Measurements from ENCODE around the gene MCUR1.
A peak's percentile ranks its signal among the peaks of the same experiment; 100 is the strongest.
"Not testable (repeated sequence)": the region's sequence is repeated elsewhere in the genome, so short reads cannot be mapped to it uniquely, and the experiment has no call there.

The MCUR1 gene

GRCh38 chr6:13772358-13773030 lies 41.9 kb downstream of the MCUR1 start:
- not testable (repeated sequence) for H3K27me3 ChIP-seq (ENCODE audit: control insufficient read depth, insufficient read depth, low read length); H3K4me1 ChIP-seq (ENCODE audit: control insufficient read depth, insufficient read depth, low read length); H3K4me2 ChIP-seq (ENCODE audit: low read length); H3K9ac ChIP-seq (ENCODE audit: low read depth, low read length); H3K4me3 ChIP-seq (ENCODE audit: low read length); H3K9me3 ChIP-seq (replicated peaks; ENCODE audit: low read length); H3K36me3 ChIP-seq (ENCODE audit: insufficient read depth, low read length)

DNA sequence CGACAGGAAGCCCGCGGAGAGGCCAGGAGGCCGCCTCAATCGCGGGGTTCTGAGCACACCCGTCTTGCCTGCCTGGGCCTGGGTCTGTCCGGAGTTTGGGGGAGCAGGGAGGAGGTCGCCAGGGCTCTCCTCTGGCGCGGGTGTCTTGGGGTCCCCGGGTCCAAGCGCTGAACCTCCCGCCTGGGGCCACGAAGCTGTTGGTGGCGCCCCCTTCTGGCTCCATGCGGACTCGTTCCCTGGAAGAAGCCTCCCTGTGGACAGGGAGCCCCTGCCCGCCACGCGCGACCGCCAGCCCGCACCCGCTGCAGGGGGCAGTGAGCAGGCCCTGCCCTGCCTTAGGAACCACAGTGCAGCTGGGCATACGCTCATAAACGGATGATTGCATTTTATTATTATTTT lies 44.7 kb downstream of the MCUR1 start:
- Histone ChIP-seq H3K9me3 (replicated peaks; ENCODE audit: low read length) (no peaks in the 10 kb centered on the region), H3K4me3 (ENCODE audit: low read length) (no peak overlapping the region), H3K9ac (ENCODE audit: low read depth, low read length) (no peak overlapping the region), H3K36me3 (ENCODE audit: insufficient read depth, low read length) (no peaks in the 10 kb centered on the region), H3K4me2 (ENCODE audit: low read length) (no peak overlapping the region), H3K27me3 (ENCODE audit: control insufficient read depth, insufficient read depth, low read length) (no peaks in the 10 kb centered on the region), H3K4me1 (ENCODE audit: control insufficient read depth, insufficient read depth, low read length) (peaks cover 19% of the 10 kb centered on the region)

DNA sequence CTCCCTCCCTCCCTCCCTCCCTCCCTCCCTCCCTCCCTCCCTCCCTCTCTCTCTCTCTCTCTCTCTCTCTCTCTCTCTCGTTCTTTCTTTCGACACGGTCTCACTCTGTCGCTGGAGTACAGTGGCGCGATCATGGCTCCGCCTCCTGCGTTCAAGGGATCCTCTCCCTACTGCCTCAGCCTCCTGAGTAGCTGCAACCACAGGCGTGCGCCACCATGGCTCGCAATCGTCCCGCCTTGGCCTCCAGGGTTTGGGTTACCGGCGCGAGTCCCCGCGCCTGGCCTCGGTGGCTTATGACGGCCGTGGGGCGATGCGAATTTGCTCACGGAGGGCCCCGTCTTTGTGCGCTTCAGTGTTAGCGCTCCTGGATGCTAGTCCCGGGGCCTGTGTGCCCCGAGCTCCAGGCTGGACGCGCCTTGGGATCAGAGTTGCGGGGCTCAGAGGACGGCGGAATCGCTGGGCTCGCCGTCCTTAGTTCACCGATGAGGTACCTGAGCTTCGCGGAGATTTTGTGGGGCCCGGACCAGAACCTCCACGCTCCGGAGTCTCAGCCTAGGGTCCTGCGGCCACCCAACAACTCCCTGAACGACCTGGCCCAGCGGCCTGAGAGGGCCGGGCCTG lies 45.2 kb downstream of the MCUR1 start:
- Histone ChIP-seq H3K9ac (ENCODE audit: low read depth, low read length) (no peak overlapping the region), H3K36me3 (ENCODE audit: insufficient read depth, low read length) (no peaks in the 10 kb centered on the region)

DNA sequence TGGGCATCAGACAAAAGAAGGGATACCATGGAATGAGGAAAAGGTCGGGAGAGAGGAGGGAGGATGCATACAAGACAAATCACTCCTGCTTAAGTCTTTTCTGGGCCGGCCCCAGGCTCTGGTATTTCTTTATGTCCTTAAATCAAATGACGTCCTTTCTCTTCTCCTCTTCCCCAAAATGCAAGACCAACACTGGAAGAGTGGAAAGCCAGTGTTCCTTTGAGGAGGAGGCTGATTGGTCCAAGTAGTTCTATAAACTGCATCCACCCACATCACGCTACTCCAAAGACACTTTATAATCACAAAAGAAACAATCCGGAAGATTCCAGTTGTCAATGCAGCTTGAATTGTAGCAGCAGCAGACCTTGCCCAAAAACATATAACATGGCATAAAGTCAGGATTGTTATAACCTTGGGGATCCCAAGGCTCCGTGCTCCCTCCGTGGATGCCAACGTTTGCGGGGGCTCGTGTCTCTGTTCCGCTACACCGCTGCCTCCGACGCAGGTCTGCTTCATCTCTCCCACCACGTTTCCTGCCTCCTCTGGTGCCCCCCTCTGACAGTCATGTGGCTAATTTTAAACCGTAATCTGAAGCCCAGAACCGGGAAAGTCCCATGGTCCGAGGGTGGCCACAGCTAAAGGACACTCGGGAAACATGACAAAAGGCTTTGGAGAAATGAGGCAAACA lies 47.1 kb downstream of the MCUR1 start:
- Histone ChIP-seq H3K4me2 (ENCODE audit: low read length) (peak overlapping the region; percentile 61), H3K36me3 (ENCODE audit: insufficient read depth, low read length) (no peaks in the 10 kb centered on the region), H3K9ac (ENCODE audit: low read depth, low read length) (peak overlapping the region; percentile 1), H3K27me3 (ENCODE audit: control insufficient read depth, insufficient read depth, low read length) (no peaks in the 10 kb centered on the region), H3K9me3 (replicated peaks; ENCODE audit: low read length) (no peaks in the 10 kb centered on the region), H3K4me1 (ENCODE audit: control insufficient read depth, insufficient read depth, low read length) (peaks cover 26% of the 10 kb centered on the region), H3K4me3 (ENCODE audit: low read length) (peak overlapping the region; percentile 10)

More for the DNA sequence above, 45.2 kb downstream of the MCUR1 start:
- peaks cover 19% of the 10 kb centered on the region for H3K4me1 ChIP-seq (ENCODE audit: control insufficient read depth, insufficient read depth, low read length)
- no peak overlapping the region for H3K4me3 ChIP-seq (ENCODE audit: low read length)
- H3K4me2 ChIP-seq (ENCODE audit: low read length), result no peak overlapping the region
- no peaks in the 10 kb centered on the region for H3K27me3 ChIP-seq (ENCODE audit: control insufficient read depth, insufficient read depth, low read length)
- no peaks in the 10 kb centered on the region for H3K9me3 ChIP-seq (replicated peaks; ENCODE audit: low read length)

GRCh38 chr6:13766201-13766634 lies 48.1 kb downstream of the MCUR1 start:
- no peak overlapping the region for H3K4me3 ChIP-seq (ENCODE audit: low read length)
- no peaks in the 10 kb centered on the region for H3K36me3 ChIP-seq (ENCODE audit: insufficient read depth, low read length)
- no peaks in the 10 kb centered on the region for H3K9me3 ChIP-seq (replicated peaks; ENCODE audit: low read length)
- H3K9ac ChIP-seq (ENCODE audit: low read depth, low read length), result no peak overlapping the region
- peaks cover 31% of the 10 kb centered on the region for H3K4me1 ChIP-seq (ENCODE audit: control insufficient read depth, insufficient read depth, low read length)
- no peaks in the 10 kb centered on the region for H3K27me3 ChIP-seq (ENCODE audit: control insufficient read depth, insufficient read depth, low read length)
- peak overlapping the region; percentile 56 for H3K4me2 ChIP-seq (ENCODE audit: low read length)

GRCh38 chr6:13765570-13765969 lies 48.8 kb downstream of the MCUR1 start:
- no peaks in the 10 kb centered on the region for H3K27me3 ChIP-seq (ENCODE audit: control insufficient read depth, insufficient read depth, low read length)
- no peaks in the 10 kb centered on the region for H3K36me3 ChIP-seq (ENCODE audit: insufficient read depth, low read length)
- peak overlapping the region; percentile 56 for H3K4me2 ChIP-seq (ENCODE audit: low read length)
- H3K4me1 ChIP-seq (ENCODE audit: control insufficient read depth, insufficient read depth, low read length), result peaks cover 37% of the 10 kb centered on the region
- H3K9me3 ChIP-seq (replicated peaks; ENCODE audit: low read length), result no peaks in the 10 kb centered on the region
- H3K9ac ChIP-seq (ENCODE audit: low read depth, low read length), result peak overlapping the region; percentile 20
- peak overlapping the region; percentile 7 for H3K4me3 ChIP-seq (ENCODE audit: low read length)

DNA sequence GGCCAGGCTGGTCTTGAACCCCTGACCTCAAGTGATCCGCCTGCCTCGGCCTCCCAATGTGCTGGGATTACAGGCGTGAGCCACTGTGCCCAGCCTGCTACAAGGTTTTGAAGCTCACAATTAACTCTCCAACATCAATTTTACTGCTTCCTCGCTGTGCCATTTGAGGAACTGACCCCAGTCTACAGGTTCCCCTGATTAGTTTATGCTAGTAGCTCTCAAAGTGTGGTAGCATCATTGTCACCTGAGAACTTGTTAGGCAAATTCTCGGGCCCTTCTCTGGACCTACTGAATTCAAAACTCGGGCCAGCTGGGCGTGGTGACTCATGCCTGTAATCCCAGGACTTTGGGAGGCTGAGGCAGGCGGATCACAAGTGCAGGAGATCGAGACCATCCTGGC lies 49.4 kb downstream of the MCUR1 start:
- H3K4me1 ChIP-seq (ENCODE audit: control insufficient read depth, insufficient read depth, low read length), result peaks cover 37% of the 10 kb centered on the region

DNA sequence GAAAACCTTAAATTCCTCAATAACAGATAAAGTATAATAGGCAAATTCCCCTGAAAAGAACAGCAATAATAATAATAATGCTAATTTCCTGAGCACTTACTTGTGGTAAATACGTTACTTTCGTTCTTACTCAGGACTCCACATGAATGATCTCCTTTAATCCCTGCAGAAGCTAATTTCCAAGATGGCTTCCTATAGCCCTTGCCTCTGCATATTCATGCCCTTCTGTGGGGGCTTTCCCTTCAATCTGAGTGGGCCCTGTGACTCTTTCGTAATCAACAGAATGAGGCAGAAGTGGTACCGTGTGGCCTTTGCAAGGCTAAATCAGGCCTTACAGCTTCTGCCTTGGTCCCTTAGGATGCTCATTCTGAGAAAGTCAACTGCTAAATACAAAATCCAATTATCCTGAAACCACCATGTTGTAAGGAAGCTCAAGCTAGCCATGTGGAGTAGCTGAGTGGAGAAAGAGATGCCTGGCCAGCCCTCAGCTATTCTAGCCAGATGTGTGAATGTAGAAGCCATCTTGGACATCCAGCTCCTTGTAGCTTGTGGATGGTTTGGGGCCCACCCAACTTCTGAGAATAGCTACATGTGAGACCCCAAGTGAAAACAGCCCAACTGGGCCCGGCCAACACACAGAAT lies 50.5 kb downstream of the MCUR1 start:
- H3K9ac ChIP-seq (ENCODE audit: low read depth, low read length), result no peak overlapping the region
- no peak overlapping the region for H3K4me3 ChIP-seq (ENCODE audit: low read length)
- H3K9me3 ChIP-seq (replicated peaks; ENCODE audit: low read length), result no peaks in the 10 kb centered on the region
- H3K27me3 ChIP-seq (ENCODE audit: control insufficient read depth, insufficient read depth, low read length), result no peaks in the 10 kb centered on the region
- no peaks in the 10 kb centered on the region for H3K36me3 ChIP-seq (ENCODE audit: insufficient read depth, low read length)
- H3K4me2 ChIP-seq (ENCODE audit: low read length), result no peak overlapping the region
- H3K4me1 ChIP-seq (ENCODE audit: control insufficient read depth, insufficient read depth, low read length), result peaks cover 37% of the 10 kb centered on the region

More for the DNA sequence above, 49.4 kb downstream of the MCUR1 start:
- Histone ChIP-seq H3K36me3 (ENCODE audit: insufficient read depth, low read length) (no peaks in the 10 kb centered on the region), H3K27me3 (ENCODE audit: control insufficient read depth, insufficient read depth, low read length) (no peaks in the 10 kb centered on the region), H3K4me2 (ENCODE audit: low read length) (no peak overlapping the region), H3K9ac (ENCODE audit: low read depth, low read length) (no peak overlapping the region), H3K4me3 (ENCODE audit: low read length) (no peak overlapping the region), H3K9me3 (replicated peaks; ENCODE audit: low read length) (no peaks in the 10 kb centered on the region)

DNA sequence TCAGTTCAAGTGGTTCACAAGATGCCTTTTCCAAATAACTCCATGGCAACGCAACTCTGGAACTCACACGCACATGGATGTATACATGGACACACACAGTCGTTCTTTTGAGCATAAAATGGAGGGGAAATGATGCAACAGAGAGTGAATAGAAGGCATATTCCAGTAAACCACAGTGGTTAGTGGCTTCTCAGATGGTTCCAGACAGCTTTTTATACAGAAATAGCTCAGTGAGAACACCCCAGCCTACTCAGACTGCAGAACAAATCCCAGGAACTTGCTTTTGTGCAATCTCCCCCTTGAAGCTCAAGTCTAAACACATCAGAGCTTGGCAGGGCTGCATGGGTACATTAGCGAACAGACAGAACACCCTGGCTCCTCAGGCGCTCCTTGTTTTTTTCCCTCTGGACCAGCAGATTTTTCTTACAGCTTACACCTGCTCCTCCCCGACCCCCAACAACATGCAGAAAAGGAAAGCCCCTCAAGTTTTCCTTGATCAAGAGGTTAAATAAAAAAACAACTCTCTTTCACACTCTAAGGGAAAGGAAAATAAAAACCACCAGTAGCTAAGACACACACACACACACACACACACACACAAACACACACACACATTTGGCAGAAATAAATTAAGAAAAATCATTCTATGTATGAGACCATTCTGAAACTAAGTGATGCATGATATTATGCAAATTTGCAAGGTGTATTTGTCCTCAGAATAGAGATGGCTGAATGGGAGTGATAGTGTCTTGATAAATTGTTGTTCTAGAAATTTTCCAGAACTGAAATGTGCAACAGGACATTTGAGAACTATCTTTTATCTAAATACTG lies 51.5 kb downstream of the MCUR1 start:
- Histone ChIP-seq H3K4me2 (ENCODE audit: low read length) (no peak overlapping the region), H3K4me3 (ENCODE audit: low read length) (no peak overlapping the region), H3K27me3 (ENCODE audit: control insufficient read depth, insufficient read depth, low read length) (no peaks in the 10 kb centered on the region), H3K36me3 (ENCODE audit: insufficient read depth, low read length) (no peaks in the 10 kb centered on the region), H3K9me3 (replicated peaks; ENCODE audit: low read length) (no peaks in the 10 kb centered on the region), H3K4me1 (ENCODE audit: control insufficient read depth, insufficient read depth, low read length) (peaks cover 37% of the 10 kb centered on the region), H3K9ac (ENCODE audit: low read depth, low read length) (no peak overlapping the region)

DNA sequence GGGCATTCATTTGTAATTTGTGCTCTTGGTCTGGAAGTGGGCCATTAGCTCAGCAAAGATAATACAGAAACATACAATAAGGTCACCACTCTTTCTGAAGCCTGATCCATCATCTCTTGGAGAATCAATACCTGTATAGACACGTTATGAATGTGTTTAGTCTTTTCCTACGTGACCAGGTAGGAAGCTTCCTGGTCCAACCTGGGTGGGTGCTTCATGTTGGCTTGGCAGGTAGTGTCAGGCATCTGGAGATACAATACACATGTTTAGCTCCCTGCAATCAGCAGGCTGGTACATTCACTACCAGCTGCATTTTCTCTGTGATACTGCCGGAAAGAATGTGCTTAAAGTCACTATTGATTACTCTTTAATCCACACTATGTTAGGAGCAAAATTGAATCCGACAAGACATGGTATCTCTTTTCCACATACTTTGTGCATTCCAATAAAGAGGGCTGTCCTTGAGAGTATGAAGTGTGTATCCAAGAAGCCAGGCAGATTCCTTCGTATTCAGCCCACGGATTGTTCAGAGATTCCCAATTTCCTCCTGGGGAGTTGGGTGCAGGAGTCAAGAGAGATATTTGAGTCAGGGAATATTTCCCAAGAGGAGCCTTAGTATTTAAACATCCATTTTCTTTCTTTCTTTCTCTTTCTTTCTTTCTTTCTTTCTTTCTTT lies 52.9 kb downstream of the MCUR1 start:
- H3K36me3 ChIP-seq (ENCODE audit: insufficient read depth, low read length), result no peaks in the 10 kb centered on the region
- peaks cover 29% of the 10 kb centered on the region for H3K4me1 ChIP-seq (ENCODE audit: control insufficient read depth, insufficient read depth, low read length)
- H3K4me3 ChIP-seq (ENCODE audit: low read length), result no peak overlapping the region

More for the DNA sequence above, 52.9 kb downstream of the MCUR1 start:
- H3K27me3 ChIP-seq (ENCODE audit: control insufficient read depth, insufficient read depth, low read length), result no peaks in the 10 kb centered on the region
- H3K9me3 ChIP-seq (replicated peaks; ENCODE audit: low read length), result no peaks in the 10 kb centered on the region
- H3K4me2 ChIP-seq (ENCODE audit: low read length), result no peak overlapping the region
- H3K9ac ChIP-seq (ENCODE audit: low read depth, low read length), result no peak overlapping the region

All from skeletal muscle satellite cell (primary cell).